PC-9 (cell line): ENCODE results near the gene CST7.

Experiments used
- EZH2 ChIP-seq: fragments of 200-600 bp; sonication (generic); IDR thresholded peaks from 2 replicates; pipeline ENCODE4 v1.8.0; 2017; ENCODE audit warnings: antibody characterized with exemption, low read depth
- TF ChIP-seq, protein P1 (sequence below): fragments of 200-600 bp; sonication (generic); conservative IDR thresholded peaks from 2 replicates; pipeline ENCODE4 v1.6.1; 2017; ENCODE audit warnings: mixed run types, antibody characterized with exemption, mild to moderate bottlenecking, moderate library complexity

DNA sequence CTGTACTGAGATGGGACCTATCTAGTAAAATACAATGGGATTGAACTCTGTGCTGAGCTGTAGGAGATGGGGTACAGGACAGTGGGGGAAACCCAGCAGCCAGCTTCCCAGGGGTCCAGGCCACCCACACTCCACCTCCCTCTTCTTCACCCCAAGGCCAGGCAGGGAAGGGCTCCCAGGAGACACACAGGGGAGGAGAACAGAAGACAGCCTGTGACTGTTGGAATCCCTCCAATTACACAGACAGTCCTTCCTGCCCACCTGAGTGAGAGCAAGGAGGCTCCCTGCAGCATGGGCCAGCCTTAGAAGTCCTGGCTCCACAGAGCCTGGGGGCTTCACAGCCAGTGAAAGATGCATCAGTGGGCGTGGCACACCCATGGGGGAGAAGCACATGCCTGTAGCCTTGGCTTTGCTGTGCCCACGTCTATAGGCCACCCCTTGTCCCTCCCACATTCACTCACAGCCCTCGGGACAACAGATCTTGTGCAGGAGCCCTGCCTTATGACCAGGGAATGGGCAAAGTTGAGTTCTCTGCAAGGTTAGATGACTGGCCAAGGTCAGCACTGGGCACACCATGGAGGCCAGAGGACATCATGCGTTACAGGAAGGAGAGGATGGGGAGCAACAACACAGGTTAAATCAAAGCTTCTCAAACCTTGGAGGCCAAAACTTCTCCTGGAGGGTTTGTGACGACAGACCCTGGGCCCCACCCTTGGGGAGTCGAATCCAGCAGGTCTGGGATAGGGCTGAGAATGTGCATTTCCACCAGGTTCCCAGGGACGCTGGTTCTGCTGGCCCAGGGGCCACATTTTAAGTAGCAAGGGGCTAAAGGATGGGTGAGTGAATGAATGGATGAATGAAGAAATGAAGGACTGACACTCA lies 12.3 kb upstream of the CST7 start:
- TF ChIP-seq, protein P1, sequence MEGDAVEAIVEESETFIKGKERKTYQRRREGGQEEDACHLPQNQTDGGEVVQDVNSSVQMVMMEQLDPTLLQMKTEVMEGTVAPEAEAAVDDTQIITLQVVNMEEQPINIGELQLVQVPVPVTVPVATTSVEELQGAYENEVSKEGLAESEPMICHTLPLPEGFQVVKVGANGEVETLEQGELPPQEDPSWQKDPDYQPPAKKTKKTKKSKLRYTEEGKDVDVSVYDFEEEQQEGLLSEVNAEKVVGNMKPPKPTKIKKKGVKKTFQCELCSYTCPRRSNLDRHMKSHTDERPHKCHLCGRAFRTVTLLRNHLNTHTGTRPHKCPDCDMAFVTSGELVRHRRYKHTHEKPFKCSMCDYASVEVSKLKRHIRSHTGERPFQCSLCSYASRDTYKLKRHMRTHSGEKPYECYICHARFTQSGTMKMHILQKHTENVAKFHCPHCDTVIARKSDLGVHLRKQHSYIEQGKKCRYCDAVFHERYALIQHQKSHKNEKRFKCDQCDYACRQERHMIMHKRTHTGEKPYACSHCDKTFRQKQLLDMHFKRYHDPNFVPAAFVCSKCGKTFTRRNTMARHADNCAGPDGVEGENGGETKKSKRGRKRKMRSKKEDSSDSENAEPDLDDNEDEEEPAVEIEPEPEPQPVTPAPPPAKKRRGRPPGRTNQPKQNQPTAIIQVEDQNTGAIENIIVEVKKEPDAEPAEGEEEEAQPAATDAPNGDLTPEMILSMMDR: no peak
- no peak for TF ChIP-seq EZH2
